ENCODE results near the gene RREB1. TPM values are rescaled to one million over a fixed set of nuclear protein-coding genes. Genes with fewer than 3 reads are reported as not detected.

RREB1 gene
- total RNA-seq, 1 experiment from 2014 or later, result 51.1 TPM

GRCh38 chr6:7201444-7201731, 93.6 kb downstream of the RREB1 start:
- no TSS peak for BruUV-seq (replicated peaks)
- Mint-ChIP-seq H3K27me3 (ENCODE audit: insufficient read depth, unreplicated experiment) (no peaks in the 10 kb centered on the region), H3K27ac (ENCODE audit: unreplicated experiment) (peak overlapping the region; percentile 54), H3K4me3 (ENCODE audit: unreplicated experiment) (peak overlapping the region; percentile 50), H3K36me3 (ENCODE audit: insufficient read depth, unreplicated experiment) (peaks cover 38% of the 10 kb centered on the region), H3K9me3 (ENCODE audit: unreplicated experiment) (no peaks in the 10 kb centered on the region), H3K4me1 (ENCODE audit: low read depth, unreplicated experiment) (peaks cover 20% of the 10 kb centered on the region)
- DNase-seq, result no peak
- Histone ChIP-seq H3K4me1 (peaks cover 8% of the 10 kb centered on the region), H3K27me3 (replicated peaks; ENCODE audit: control insufficient read depth, insufficient read depth, low read length) (no peaks in the 10 kb centered on the region), H3K36me3 (ENCODE audit: control insufficient read depth, insufficient read depth, low read length) (peaks cover 2% of the 10 kb centered on the region; the same call in 1 of the 2 replicates), H3K4me3 (ENCODE audit: low read depth, low read length) (no peak overlapping the region), H3K9me3 (no peaks in the 10 kb centered on the region)
- TF ChIP-seq CTCF (IDR thresholded peaks at IDR 0.05; ENCODE audit: insufficient read depth in 1 of 2, low read depth in 1 of 2, low read length in 1 of 2, severe bottlenecking in 1 of 2, unreplicated experiment in 1 of 2), result no peak
- ChIA-PET CTCF (interaction anchor here (0.7 to 0.9 kb wide), 2 partner anchors 55 to 123 kb away, joined by 3 to 4 read pairs; no protein-coding TSS in a partner anchor), POLR2A (no interaction called here)
- intact Hi-C loops (cut with micrococcal nuclease; ENCODE audit: unreplicated experiment), result no loop called here

GRCh38 chr6:7201732-7202541, 94.2 kb downstream of the RREB1 start:
- peaks cover 41% of the 10 kb centered on the region for H3K36me3 Mint-ChIP-seq (ENCODE audit: insufficient read depth, unreplicated experiment)
- TF ChIP-seq CTCF (IDR thresholded peaks at IDR 0.05; ENCODE audit: insufficient read depth in 1 of 2, low read depth in 1 of 2, low read length in 1 of 2, severe bottlenecking in 1 of 2, unreplicated experiment in 1 of 2), result no peak
- H3K27me3 ChIP-seq (replicated peaks; ENCODE audit: control insufficient read depth, insufficient read depth, low read length), result no peaks in the 10 kb centered on the region
- intact Hi-C loops (cut with micrococcal nuclease; ENCODE audit: unreplicated experiment), result no loop called here
- no peaks in the 10 kb centered on the region for H3K9me3 ChIP-seq
- H3K4me1 ChIP-seq, result peaks cover 8% of the 10 kb centered on the region
- H3K4me1 Mint-ChIP-seq (ENCODE audit: low read depth, unreplicated experiment), result peaks cover 20% of the 10 kb centered on the region
- peaks cover 2% of the 10 kb centered on the region; the same call in 1 of the 2 replicates for H3K36me3 ChIP-seq (ENCODE audit: control insufficient read depth, insufficient read depth, low read length)
- no peak for DNase-seq
- H3K4me3 ChIP-seq (ENCODE audit: low read depth, low read length), result no peak overlapping the region
- CTCF ChIA-PET, result interaction anchor here (0.9 kb wide), 1 partner anchor 55 kb away, joined by 4 read pairs; no protein-coding TSS in a partner anchor
- H3K4me3 Mint-ChIP-seq (ENCODE audit: unreplicated experiment), result peak overlapping the region; percentile 50
- no peaks in the 10 kb centered on the region for H3K9me3 Mint-ChIP-seq (ENCODE audit: unreplicated experiment)
- POLR2A ChIA-PET, result no interaction called here
- no TSS peak for BruUV-seq (replicated peaks)
- H3K27ac Mint-ChIP-seq (ENCODE audit: unreplicated experiment), result peak overlapping the region; percentile 14
- no peaks in the 10 kb centered on the region for H3K27me3 Mint-ChIP-seq (ENCODE audit: insufficient read depth, unreplicated experiment)

- H3K4me3 ChIP-seq (ENCODE audit: low read depth, low read length), result no peak overlapping the region
- H3K36me3 ChIP-seq (ENCODE audit: control insufficient read depth, insufficient read depth, low read length), result peaks cover 2% of the 10 kb centered on the region; the same call in 1 of the 2 replicates
- H3K27me3 ChIP-seq (replicated peaks; ENCODE audit: control insufficient read depth, insufficient read depth, low read length), result no peaks in the 10 kb centered on the region
- no peaks in the 10 kb centered on the region for H3K27me3 Mint-ChIP-seq (ENCODE audit: insufficient read depth, unreplicated experiment)
- H3K4me1 Mint-ChIP-seq (ENCODE audit: low read depth, unreplicated experiment), result peaks cover 20% of the 10 kb centered on the region
- intact Hi-C loops (cut with micrococcal nuclease; ENCODE audit: unreplicated experiment), result no loop called here
- ChIA-PET POLR2A (no interaction called here), CTCF (no interaction called here)
- no peaks in the 10 kb centered on the region for H3K9me3 ChIP-seq
- no peak for DNase-seq
- no TSS peak for BruUV-seq (replicated peaks)
- H3K4me3 Mint-ChIP-seq (ENCODE audit: unreplicated experiment), result no peak overlapping the region
- H3K27ac Mint-ChIP-seq (ENCODE audit: unreplicated experiment), result no peak overlapping the region
- peaks cover 33% of the 10 kb centered on the region for H3K36me3 Mint-ChIP-seq (ENCODE audit: insufficient read depth, unreplicated experiment)
- no peak for TF ChIP-seq CTCF (IDR thresholded peaks at IDR 0.05; ENCODE audit: insufficient read depth in 1 of 2, low read depth in 1 of 2, low read length in 1 of 2, severe bottlenecking in 1 of 2, unreplicated experiment in 1 of 2)
- H3K4me1 ChIP-seq, result peaks cover 8% of the 10 kb centered on the region
- no peaks in the 10 kb centered on the region for H3K9me3 Mint-ChIP-seq (ENCODE audit: unreplicated experiment)
Measured at GRCh38 chr6:7202950-7203349, 95.2 kb downstream of the RREB1 start.

Data from Caco-2 (cell line).